ENCODE measurements around the gene MINDY4.

DNA sequence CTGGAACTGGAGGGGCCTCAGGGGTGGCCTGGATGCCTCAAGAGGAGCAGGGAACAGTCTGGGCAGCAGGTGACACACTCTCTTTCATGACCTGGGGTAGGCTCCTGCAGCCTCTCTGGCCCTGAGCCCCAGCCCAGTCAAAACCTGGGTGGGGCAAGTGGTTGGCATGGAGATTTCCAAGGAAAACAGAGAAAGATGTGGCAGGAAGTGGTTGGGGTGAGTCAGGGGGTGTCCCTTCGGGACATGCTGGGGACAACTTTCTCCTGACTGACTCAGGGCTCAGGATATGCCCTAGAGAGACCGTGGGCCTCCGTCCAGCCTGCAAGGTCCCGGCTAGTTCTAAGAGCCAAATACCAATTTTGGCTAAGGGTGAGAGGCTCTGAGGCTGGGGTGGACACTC lies 143.4 kb downstream of the MINDY4 start:
- no peak for TF ChIP-seq GATA2 (IDR thresholded peaks at IDR 0.05; ENCODE audit: low read depth, low read length)
- no peak for TF ChIP-seq GATA3 (IDR thresholded peaks at IDR 0.05; ENCODE audit: low read depth, low read length)

Measured in SH-SY5Y (cell line).